Brain microvascular endothelial cell (primary cell): ENCODE measurements around the gene CCNI.
A peak's percentile ranks its signal among the peaks of the same experiment; 100 is the strongest.

Experiments used
- DNase-seq: peaks from one replicate; pipeline ENCODE4 v3.0.0-alpha.2; 2020
- H3K27ac ChIP-seq: fragments of 250-450 bp; sonication (Bioruptor Pico); 2 replicates; pipeline ENCODE4 v1.5.1; 2020; ENCODE audit warnings: mild to moderate bottlenecking, moderate library complexity
- H3K27me3 ChIP-seq: fragments of 250-450 bp; sonication (Bioruptor Pico); replicated peaks from 2 replicates; pipeline ENCODE4 v1.5.1; 2020; ENCODE audit warnings: mild to moderate bottlenecking
- H3K36me3 ChIP-seq: fragments of 250-450 bp; sonication (Bioruptor Pico); replicated peaks from 2 replicates; pipeline ENCODE4 v1.5.1; 2020; ENCODE audit warnings: mild to moderate bottlenecking
- H3K4me3 ChIP-seq: 2 replicates; pipeline ENCODE4 v1.5.1; 2011; ENCODE audit warnings: low read depth, mild to moderate bottlenecking, control low read depth, low read length, moderate library complexity
- in situ Hi-C: cut with HindIII; loops from 2 replicates; pipeline ENCODE4 v1.10.0; 2017; ENCODE audit warnings: low sequenced_read_pairs, low pct_ligation_motif_present
- TF ChIP-seq, protein P1 (sequence below): IDR thresholded peaks from 2 replicates; pipeline ENCODE4 v1.5.1; 2011; ENCODE audit warnings: low read depth, mild to moderate bottlenecking, moderate library complexity, low read length, control low read depth, inconsistent platforms; ENCODE audit errors: missing control alignments

Gene CCNI

DNA sequence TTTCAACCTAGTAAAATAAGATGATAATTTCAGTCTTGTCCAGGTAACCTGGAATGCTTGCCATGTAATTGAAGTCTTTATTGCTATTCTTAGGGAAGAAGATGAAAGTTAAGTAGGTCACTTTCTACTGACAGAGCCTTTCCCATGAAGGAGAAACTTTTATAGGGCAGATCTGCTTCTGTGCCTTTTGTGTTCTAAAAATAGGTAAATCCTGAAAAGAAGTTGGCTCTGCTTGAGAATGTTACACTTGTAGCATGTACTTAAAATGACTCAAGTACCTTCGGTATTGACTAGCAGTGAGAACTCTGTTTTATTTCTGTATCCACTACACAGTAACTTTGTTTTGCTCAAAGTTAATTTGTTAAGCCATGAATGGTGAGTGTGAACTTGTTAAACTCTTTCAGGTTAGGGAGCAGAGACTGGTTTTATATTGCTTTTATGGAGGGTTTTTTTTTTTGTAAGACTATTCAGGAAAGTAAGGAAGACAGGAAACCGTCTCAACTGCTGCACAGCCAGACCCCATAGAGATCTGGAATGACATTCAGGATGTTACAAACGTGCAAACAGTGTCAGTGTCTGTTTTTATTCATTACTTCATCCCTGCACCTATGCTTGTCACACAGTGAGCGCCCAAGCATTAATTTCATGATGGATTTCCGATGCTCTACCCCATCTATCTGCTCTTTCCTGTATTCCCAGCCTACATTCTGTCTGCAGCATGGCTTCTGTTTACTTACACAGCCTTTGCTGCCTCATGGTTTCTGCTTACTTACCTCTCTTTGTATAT is 73.3 kb downstream of the CCNI start:
- no peak for DNase-seq
- H3K36me3 ChIP-seq = peaks cover 48% of the 10 kb centered on the region
- peak overlapping the region; percentile 85 for H3K27ac ChIP-seq
- TF ChIP-seq, protein P1, sequence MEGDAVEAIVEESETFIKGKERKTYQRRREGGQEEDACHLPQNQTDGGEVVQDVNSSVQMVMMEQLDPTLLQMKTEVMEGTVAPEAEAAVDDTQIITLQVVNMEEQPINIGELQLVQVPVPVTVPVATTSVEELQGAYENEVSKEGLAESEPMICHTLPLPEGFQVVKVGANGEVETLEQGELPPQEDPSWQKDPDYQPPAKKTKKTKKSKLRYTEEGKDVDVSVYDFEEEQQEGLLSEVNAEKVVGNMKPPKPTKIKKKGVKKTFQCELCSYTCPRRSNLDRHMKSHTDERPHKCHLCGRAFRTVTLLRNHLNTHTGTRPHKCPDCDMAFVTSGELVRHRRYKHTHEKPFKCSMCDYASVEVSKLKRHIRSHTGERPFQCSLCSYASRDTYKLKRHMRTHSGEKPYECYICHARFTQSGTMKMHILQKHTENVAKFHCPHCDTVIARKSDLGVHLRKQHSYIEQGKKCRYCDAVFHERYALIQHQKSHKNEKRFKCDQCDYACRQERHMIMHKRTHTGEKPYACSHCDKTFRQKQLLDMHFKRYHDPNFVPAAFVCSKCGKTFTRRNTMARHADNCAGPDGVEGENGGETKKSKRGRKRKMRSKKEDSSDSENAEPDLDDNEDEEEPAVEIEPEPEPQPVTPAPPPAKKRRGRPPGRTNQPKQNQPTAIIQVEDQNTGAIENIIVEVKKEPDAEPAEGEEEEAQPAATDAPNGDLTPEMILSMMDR = no peak
- in situ Hi-C loops = no loop called here
- H3K4me3 ChIP-seq = no peak overlapping the region
- H3K27me3 ChIP-seq = no peaks in the 10 kb centered on the region

DNA sequence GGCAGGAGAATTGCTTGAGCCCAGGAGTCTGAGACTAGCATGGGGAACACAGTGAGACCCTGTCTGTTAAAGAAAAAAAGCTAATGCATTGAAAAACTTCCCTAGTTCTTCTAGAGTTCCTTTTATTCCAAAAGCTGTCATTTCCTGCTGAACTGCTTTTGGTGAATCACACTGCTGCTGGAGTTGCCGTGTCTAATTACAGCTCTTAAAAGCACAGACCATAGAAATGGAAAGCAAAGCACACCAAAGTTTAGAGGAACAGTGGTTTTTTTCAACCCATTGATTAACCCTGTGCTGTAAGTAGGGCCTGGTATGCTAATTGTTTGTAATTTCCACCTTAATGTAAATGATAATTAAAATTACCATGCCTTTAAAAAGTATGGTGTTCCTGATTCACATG is 73.9 kb downstream of the CCNI start:
- peak; percentile 69 for DNase-seq
- no peaks in the 10 kb centered on the region for H3K27me3 ChIP-seq
- peaks cover 54% of the 10 kb centered on the region for H3K36me3 ChIP-seq
- TF ChIP-seq, protein P1 = no peak
- H3K4me3 ChIP-seq = no peak overlapping the region
- in situ Hi-C loops = no loop called here
- peak overlapping the region; percentile 85 for H3K27ac ChIP-seq

DNA sequence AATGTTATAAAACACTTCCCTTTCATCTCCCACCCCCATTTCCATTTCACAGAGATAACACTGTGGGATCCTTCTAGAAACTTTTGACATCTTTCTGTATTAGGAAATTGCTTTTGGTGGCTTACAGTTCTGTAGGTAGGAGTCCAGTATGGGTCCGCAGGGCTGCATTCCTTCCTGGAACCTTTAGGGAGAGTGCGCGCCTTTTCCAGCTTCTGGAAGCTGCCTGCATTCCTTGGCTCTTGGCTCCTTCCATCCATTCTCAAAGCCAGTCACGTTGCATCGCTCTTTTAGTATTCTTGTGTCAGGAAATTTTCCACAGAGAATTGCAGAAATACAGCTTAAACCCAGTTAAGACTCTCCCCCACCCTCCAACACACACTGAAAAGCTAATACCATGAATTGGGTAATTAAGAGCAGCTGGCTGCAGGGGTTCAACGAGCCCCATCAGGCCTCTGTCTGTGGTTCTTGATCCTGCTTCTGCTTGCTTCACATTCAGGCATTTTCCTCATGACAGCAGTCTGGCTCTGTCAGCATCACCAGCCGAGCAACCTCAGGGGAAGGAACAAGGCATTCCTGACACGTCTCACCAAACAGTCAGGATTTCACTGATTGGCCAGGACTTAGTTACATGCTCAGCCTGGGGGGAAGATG is 77.4 kb downstream of the CCNI start:
- Histone ChIP-seq H3K4me3 (no peak overlapping the region), H3K36me3 (peaks cover 47% of the 10 kb centered on the region), H3K27ac (peak overlapping the region; percentile 45), H3K27me3 (no peaks in the 10 kb centered on the region)
- TF ChIP-seq, protein P1 = no peak
- DNase-seq = peak; percentile 54
- in situ Hi-C loops = no loop called here

DNA sequence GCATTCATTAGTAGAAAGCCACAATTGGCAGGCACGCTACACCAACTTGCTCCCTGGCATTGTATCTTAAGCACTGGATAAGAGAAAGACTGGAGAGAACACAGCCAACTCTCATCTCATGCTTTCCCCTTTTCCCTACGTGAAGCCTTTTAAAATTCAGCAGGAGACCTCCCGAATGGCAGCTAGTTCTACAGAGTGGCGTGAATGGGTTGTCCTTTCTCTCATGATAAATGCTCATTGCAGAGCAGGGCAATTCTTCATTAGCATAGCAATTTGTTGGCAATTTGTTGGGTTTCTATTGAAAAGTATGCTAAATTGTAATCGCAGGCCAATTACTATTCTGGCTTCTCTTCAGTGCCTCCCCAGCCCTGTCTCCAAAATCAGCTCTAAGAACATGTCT is 78.3 kb downstream of the CCNI start:
- H3K27ac ChIP-seq = no peak overlapping the region
- in situ Hi-C loops = no loop called here
- no peak for DNase-seq
- TF ChIP-seq, protein P1 = no peak
- peaks cover 42% of the 10 kb centered on the region for H3K36me3 ChIP-seq
- no peaks in the 10 kb centered on the region for H3K27me3 ChIP-seq
- no peak overlapping the region for H3K4me3 ChIP-seq
